ENCODE results near the gene NPEPL1.
"Not testable (repeated sequence)": the region's sequence is repeated elsewhere in the genome, so short reads cannot be mapped to it uniquely, and the experiment has no call there.

The NPEPL1 gene

GRCh38 chr20:58747211-58747610, 54.6 kb downstream of the NPEPL1 start:
- in situ Hi-C loops (cut with HindIII; ENCODE audit: low sequenced_read_pairs): no loop called here
- H3K4me3 ChIP-seq (ENCODE audit: low read depth, low read length): no peak overlapping the region
- DNase-seq (ENCODE audit: low read depth): no peak
- TF ChIP-seq CTCF (IDR thresholded peaks at IDR 0.05; ENCODE audit: low read depth, low read length, missing control alignments): no peak

GRCh38 chr20:58748618-58749017, 56.0 kb downstream of the NPEPL1 start:
- in situ Hi-C loops (cut with HindIII; ENCODE audit: low sequenced_read_pairs): no loop called here
- no peak overlapping the region for H3K4me3 ChIP-seq (ENCODE audit: low read depth, low read length)
- TF ChIP-seq CTCF (IDR thresholded peaks at IDR 0.05; ENCODE audit: low read depth, low read length, missing control alignments): no peak
- DNase-seq (ENCODE audit: low read depth): no peak

DNA sequence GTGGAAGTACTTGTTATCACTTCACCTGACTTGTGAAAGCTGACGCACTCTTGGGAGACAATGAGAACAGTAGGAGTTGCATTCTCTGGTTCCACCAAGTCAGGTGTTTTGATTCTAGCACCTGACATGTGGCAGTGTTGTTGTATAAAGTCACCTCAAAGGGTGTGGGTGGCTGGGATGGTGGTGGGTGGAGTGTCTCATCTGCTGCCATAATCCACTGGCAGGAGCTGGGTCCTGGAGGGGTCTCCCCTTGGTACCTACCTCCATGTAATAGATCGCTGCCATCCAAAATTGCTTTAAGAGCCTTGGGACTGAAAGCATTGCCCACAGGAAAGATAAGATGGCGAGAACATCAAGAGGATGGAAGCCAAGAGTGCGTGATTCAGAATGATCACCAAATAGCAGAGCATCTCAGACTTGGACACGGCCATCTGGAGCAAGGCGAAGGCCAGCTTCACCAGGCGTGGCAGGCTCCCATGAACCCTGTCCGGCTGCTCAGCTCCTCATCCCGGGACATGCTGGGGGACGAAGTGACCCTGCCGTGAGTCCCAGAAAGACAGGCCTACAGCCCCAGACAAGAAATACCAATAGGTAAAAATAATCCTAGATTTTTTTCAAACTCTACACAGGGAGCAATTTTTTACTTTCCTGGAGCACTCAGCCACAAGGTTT, 56.6 kb downstream of the NPEPL1 start:
- H3K4me3 ChIP-seq (ENCODE audit: low read depth, low read length): no peak overlapping the region
- DNase-seq (ENCODE audit: low read depth): no peak
- in situ Hi-C loops (cut with HindIII; ENCODE audit: low sequenced_read_pairs): no loop called here
- no peak for TF ChIP-seq CTCF (IDR thresholded peaks at IDR 0.05; ENCODE audit: low read depth, low read length, missing control alignments)

DNA sequence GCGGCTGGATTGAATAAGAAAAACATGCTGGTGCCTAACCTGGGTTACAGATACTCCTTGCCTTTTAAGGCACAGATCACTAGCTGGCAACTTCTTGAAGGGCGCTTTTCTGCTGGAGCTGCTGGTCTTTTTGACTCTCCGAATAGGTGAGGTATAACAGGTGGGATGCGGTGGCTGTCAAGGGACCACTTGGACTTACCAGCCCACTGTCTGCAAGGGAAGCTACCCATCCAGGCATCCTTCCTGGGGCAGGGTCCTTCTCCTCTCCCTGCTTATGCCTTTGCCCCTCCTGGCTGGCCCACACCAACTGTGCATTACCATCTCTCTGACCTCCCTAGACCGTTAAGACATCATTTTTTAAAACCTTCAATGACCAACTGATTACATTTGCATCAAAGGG, 57.4 kb downstream of the NPEPL1 start:
- no peak for DNase-seq (ENCODE audit: low read depth)
- no peak overlapping the region for H3K4me3 ChIP-seq (ENCODE audit: low read depth, low read length)
- in situ Hi-C loops (cut with HindIII; ENCODE audit: low sequenced_read_pairs): no loop called here
- no peak for TF ChIP-seq CTCF (IDR thresholded peaks at IDR 0.05; ENCODE audit: low read depth, low read length, missing control alignments)

GRCh38 chr20:58750706-58751105, 58.1 kb downstream of the NPEPL1 start:
- in situ Hi-C loops (cut with HindIII; ENCODE audit: low sequenced_read_pairs); DNase-seq (ENCODE audit: low read depth); H3K4me3 ChIP-seq (ENCODE audit: low read depth, low read length): not testable (repeated sequence)

- no peak overlapping the region for H3K4me3 ChIP-seq (ENCODE audit: low read depth, low read length)
- in situ Hi-C loops (cut with HindIII; ENCODE audit: low sequenced_read_pairs): no loop called here
- no peak for DNase-seq (ENCODE audit: low read depth)
- no peak for TF ChIP-seq CTCF (IDR thresholded peaks at IDR 0.05; ENCODE audit: low read depth, low read length, missing control alignments)
These were observed 59.4 kb downstream of the NPEPL1 start for GRCh38 chr20:58751979-58752378.

DNA sequence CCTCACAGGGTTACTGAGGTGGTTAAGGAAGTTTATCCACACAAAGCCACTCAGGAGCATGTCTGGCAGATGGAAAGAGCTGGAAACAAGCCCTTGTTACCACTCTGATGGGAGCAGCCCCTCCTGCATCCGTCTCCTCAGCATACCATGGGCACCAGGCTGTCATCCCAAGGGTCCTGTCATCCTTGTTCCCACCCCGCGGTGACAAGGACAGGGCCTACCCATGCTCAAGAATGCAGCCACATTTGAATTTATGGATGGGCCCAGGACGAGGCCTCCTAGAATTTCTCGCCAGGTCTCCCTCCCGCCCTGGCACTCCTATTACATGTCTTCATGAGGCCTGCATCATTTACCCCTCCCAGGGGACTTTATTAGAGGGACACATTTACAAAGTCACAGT, 60.0 kb downstream of the NPEPL1 start:
- DNase-seq (ENCODE audit: low read depth): no peak
- no peak for TF ChIP-seq CTCF (IDR thresholded peaks at IDR 0.05; ENCODE audit: low read depth, low read length, missing control alignments)
- in situ Hi-C loops (cut with HindIII; ENCODE audit: low sequenced_read_pairs): no loop called here
- H3K4me3 ChIP-seq (ENCODE audit: low read depth, low read length): no peak overlapping the region

All from astrocyte of the cerebellum (primary cell).